K562 (cell line): Measurements from ENCODE around the gene POLR3C. TPM values are rescaled to one million over a fixed set of nuclear protein-coding genes. Genes with fewer than 3 reads are reported as not detected.

Source experiments
- ETV5 ChIP-seq: sonication (generic); formaldehyde crosslinking; IDR thresholded peaks from 2 replicates; pipeline ENCODE4 v1.4.0; 2020; ENCODE audit warnings: low read depth, mild to moderate bottlenecking, missing genetic modification reagents
- HMG20B ChIP-seq: fragments of 250-450 bp; sonication (Bioruptor Pico); IDR thresholded peaks from 2 replicates; pipeline ENCODE4 v1.5.0; 2021; ENCODE audit warnings: mild to moderate bottlenecking
- MXI1 ChIP-seq: IDR thresholded peaks from 2 replicates; pipeline ENCODE4 v1.6.1; 2011; ENCODE audit warnings: low read depth, mild to moderate bottlenecking, improper control_type of control experiment, low read length
- PTRF ChIP-seq: fragments of 450-650 bp; IDR thresholded peaks from 2 replicates; pipeline ENCODE4 v1.6.1; 2016; ENCODE audit warnings: mild to moderate bottlenecking, missing genetic modification characterization, missing compliant biosample characterization
- RAD21 ChIP-seq, 2 experiments: fragments of 250-450 bp in 1 of 2; fragments of 450-650 bp in 1 of 2; sonication (Bioruptor Pico) in 1 of 2; formaldehyde crosslinking in 1 of 2; IDR thresholded peaks in 1 of 2; conservative IDR thresholded peaks in 1 of 2; 2 replicates each; pipeline versions ENCODE4 v1.4.0 to v1.8.0; 2020 to 2022; ENCODE audit warnings: mild to moderate bottlenecking in 2 of 2, moderate library complexity in 1 of 2
- SIN3A ChIP-seq, 2 experiments: fragments of 150-350 bp in 1 of 2; IDR thresholded peaks; 2 replicates each; pipeline ENCODE4 v1.6.1; 2011 to 2016; ENCODE audit warnings: borderline replicate concordance in 2 of 2, low read depth in 2 of 2, low read length in 2 of 2, mild to moderate bottlenecking in 2 of 2, moderate library complexity in 2 of 2; ENCODE audit not compliant: control insufficient read depth in 1 of 2
- TCF3 ChIP-seq: sonication (generic); formaldehyde crosslinking; IDR thresholded peaks from 2 replicates; pipeline ENCODE4 v1.4.0; 2020; ENCODE audit warnings: mild to moderate bottlenecking, missing genetic modification reagents
- polyA plus RNA-seq, 8 experiments: library from polyadenylated mRNA; depleted of rRNA in 4 of 8; stranded (reverse) in 5 of 8; unstranded in 3 of 8; fragments of >200 nt; fragmentation: Nextera tagmentation in 2 of 8; fragmentation: Illumina TruSeq in 1 of 8; extraction: Ambion mirVana in 2 of 8; extraction: Trizol in 1 of 8; gene quantifications; 2 replicates each; pipeline versions ENCODE4 v1.2.1 to v1.2.3, GENCODE V29; 2011 to 2014; ENCODE audit warnings: inconsistent platforms in 1 of 8, missing spikeins in 1 of 8
- total RNA-seq, 7 experiments: library from RNA; depleted of rRNA in 6 of 7; stranded (reverse); fragments of >200 nt in 6 of 7; fragmentation: Illumina TruSeq in 2 of 7; extraction: Trizol in 2 of 7; gene quantifications; 2 replicates each; pipeline versions ENCODE4 v1.2.1 to v1.2.3, GENCODE V29; 2011 to 2021; ENCODE audit warnings: low replicate concordance in 1 of 7
- TF ChIP-seq, protein P1 (sequence below): IDR thresholded peaks from 3 replicates; pipeline ENCODE4 v1.6.1; 2011; ENCODE audit warnings: borderline replicate concordance, mild to moderate bottlenecking, moderate library complexity; ENCODE audit not compliant: insufficient read length; ENCODE audit errors: extremely low read depth
- TF ChIP-seq, protein P2 (sequence below), 2 experiments: fragments of 150-350 bp in 1 of 2; IDR thresholded peaks; 2 replicates each; pipeline ENCODE4 v1.6.1; 2012 to 2016; ENCODE audit warnings: low read depth in 2 of 2, low read length in 2 of 2, mild to moderate bottlenecking in 1 of 2, moderate library complexity in 1 of 2
- TF ChIP-seq, protein P3 (sequence below): fragments of 250-450 bp; sonication (Bioruptor Pico); IDR thresholded peaks from 2 replicates; pipeline ENCODE4 v1.5.0; 2021

The POLR3C gene
- total and polyA plus RNA-seq, 9 of the 15 experiments (the other 6 are each of a cell fraction or from before 2014, with no cell fraction given) = 19.7 to 64.1 (median 45.2) TPM

DNA sequence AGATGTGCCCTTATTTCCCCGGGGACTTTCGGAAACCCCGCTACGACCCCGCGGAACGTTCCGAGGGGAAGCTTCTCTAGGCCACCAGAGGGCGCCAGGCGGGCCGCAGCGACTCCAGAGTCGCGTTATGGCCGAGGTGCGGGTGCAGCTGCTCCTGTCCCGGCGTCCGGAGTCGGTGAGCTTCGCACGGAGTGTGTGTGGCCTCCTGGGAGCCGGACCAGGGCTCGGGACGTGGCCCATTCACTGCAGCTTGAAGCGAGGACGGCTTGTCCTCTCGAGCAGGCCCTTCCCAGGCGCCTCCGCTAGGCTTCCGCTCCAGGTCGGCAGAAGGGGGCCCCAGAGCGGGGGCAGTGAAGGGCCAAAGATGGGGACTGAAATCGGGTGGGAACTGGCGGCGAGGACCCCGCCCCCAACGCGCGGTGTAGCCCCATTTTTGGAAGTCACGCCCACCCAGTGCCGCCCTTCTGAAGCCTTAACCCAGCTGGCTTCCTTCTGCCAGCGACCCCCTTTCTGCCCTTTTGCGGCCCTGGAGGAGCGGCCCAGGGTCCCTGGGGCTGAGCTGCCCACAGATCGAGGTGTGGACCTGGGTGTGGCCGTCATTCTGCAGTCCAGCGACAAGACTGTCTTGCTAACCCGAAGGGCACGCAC lies 21.6 kb downstream of the POLR3C start, which contains the start of gene NUDT17 (continued):
- TF ChIP-seq RAD21 (CRISPR knock-in tag; conservative IDR thresholded peaks at IDR 0.05 in 1 of 2, IDR thresholded peaks at IDR 0.05 in 1 of 2) = peak; percentile 71 to 77
- TF ChIP-seq HMG20B (CRISPR knock-in tag) = 0 out of 2 replicates have a peak, but pooled peaks have one; percentile 19
- TF ChIP-seq ETV5 = peak; percentile 59
- 0 out of 2 replicates have a peak, but pooled peaks have one; percentile 6 for TF ChIP-seq TCF3 (CRISPR knock-in tag)
- TF ChIP-seq, protein P1, sequence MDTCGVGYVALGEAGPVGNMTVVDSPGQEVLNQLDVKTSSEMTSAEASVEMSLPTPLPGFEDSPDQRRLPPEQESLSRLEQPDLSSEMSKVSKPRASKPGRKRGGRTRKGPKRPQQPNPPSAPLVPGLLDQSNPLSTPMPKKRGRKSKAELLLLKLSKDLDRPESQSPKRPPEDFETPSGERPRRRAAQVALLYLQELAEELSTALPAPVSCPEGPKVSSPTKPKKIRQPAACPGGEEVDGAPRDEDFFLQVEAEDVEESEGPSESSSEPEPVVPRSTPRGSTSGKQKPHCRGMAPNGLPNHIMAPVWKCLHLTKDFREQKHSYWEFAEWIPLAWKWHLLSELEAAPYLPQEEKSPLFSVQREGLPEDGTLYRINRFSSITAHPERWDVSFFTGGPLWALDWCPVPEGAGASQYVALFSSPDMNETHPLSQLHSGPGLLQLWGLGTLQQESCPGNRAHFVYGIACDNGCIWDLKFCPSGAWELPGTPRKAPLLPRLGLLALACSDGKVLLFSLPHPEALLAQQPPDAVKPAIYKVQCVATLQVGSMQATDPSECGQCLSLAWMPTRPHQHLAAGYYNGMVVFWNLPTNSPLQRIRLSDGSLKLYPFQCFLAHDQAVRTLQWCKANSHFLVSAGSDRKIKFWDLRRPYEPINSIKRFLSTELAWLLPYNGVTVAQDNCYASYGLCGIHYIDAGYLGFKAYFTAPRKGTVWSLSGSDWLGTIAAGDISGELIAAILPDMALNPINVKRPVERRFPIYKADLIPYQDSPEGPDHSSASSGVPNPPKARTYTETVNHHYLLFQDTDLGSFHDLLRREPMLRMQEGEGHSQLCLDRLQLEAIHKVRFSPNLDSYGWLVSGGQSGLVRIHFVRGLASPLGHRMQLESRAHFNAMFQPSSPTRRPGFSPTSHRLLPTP = no peak
- TF ChIP-seq, protein P2, sequence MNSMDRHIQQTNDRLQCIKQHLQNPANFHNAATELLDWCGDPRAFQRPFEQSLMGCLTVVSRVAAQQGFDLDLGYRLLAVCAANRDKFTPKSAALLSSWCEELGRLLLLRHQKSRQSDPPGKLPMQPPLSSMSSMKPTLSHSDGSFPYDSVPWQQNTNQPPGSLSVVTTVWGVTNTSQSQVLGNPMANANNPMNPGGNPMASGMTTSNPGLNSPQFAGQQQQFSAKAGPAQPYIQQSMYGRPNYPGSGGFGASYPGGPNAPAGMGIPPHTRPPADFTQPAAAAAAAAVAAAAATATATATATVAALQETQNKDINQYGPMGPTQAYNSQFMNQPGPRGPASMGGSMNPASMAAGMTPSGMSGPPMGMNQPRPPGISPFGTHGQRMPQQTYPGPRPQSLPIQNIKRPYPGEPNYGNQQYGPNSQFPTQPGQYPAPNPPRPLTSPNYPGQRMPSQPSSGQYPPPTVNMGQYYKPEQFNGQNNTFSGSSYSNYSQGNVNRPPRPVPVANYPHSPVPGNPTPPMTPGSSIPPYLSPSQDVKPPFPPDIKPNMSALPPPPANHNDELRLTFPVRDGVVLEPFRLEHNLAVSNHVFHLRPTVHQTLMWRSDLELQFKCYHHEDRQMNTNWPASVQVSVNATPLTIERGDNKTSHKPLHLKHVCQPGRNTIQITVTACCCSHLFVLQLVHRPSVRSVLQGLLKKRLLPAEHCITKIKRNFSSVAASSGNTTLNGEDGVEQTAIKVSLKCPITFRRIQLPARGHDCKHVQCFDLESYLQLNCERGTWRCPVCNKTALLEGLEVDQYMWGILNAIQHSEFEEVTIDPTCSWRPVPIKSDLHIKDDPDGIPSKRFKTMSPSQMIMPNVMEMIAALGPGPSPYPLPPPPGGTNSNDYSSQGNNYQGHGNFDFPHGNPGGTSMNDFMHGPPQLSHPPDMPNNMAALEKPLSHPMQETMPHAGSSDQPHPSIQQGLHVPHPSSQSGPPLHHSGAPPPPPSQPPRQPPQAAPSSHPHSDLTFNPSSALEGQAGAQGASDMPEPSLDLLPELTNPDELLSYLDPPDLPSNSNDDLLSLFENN (IDR thresholded peaks at IDR 0.05; ENCODE audit: low read depth in 2 of 2, low read length in 2 of 2) = no peak
- TF ChIP-seq PTRF = no peak
- TF ChIP-seq, protein P3, sequence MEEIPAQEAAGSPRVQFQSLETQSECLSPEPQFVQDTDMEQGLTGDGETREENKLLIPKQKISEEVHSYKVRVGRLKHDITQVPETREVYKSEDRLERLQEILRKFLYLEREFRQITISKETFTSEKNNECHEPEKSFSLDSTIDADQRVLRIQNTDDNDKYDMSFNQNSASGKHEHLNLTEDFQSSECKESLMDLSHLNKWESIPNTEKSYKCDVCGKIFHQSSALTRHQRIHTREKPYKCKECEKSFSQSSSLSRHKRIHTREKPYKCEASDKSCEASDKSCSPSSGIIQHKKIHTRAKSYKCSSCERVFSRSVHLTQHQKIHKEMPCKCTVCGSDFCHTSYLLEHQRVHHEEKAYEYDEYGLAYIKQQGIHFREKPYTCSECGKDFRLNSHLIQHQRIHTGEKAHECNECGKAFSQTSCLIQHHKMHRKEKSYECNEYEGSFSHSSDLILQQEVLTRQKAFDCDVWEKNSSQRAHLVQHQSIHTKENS (CRISPR knock-in tag) = peak; percentile 47; the same call in 1 of the 2 replicates
- peak in 1 of 2 experiments; percentile 39; a peak in 1 of 4 replicates for TF ChIP-seq SIN3A (IDR thresholded peaks at IDR 0.05; ENCODE audit: borderline replicate concordance in 2 of 2, control insufficient read depth in 1 of 2, low read depth in 2 of 2, low read length in 2 of 2)
- no peak for TF ChIP-seq MXI1
